ENCODE measurements around the gene IL1A.

IL1A gene

GRCh38 chr2:112756207-112756606 lies 28.1 kb downstream of the IL1A start:
- Histone ChIP-seq H3K36me3 (ENCODE audit: insufficient read depth, low read length) (peaks cover 94% of the 10 kb centered on the region), H3K4me3 (ENCODE audit: low read depth, low read length, poor library complexity, severe bottlenecking) (no peak overlapping the region), H3K4me1 (ENCODE audit: insufficient read depth, low read length, severe bottlenecking) (no peaks in the 10 kb centered on the region), H3K27ac (ENCODE audit: low read depth, low read length, poor library complexity, severe bottlenecking) (no peak overlapping the region), H3K27me3 (ENCODE audit: insufficient read depth, low read length) (no peaks in the 10 kb centered on the region), H3K4me2 (ENCODE audit: low read length) (no peak overlapping the region), H3K9me3 (ENCODE audit: low read length) (no peaks in the 10 kb centered on the region), H4K20me1 (ENCODE audit: insufficient read depth, low read length) (no peaks in the 10 kb centered on the region), H3K79me2 (ENCODE audit: insufficient read depth, low read length) (no peaks in the 10 kb centered on the region), H3K9ac (ENCODE audit: low read length) (no peak overlapping the region), H2AFZ (ENCODE audit: low read length) (no peak overlapping the region), H3F3A (ENCODE audit: insufficient read depth, low read length) (no peaks in the 10 kb centered on the region), H3K9me2 (ENCODE audit: low read depth, low read length) (no peaks in the 10 kb centered on the region)
- TF ChIP-seq, protein P1, sequence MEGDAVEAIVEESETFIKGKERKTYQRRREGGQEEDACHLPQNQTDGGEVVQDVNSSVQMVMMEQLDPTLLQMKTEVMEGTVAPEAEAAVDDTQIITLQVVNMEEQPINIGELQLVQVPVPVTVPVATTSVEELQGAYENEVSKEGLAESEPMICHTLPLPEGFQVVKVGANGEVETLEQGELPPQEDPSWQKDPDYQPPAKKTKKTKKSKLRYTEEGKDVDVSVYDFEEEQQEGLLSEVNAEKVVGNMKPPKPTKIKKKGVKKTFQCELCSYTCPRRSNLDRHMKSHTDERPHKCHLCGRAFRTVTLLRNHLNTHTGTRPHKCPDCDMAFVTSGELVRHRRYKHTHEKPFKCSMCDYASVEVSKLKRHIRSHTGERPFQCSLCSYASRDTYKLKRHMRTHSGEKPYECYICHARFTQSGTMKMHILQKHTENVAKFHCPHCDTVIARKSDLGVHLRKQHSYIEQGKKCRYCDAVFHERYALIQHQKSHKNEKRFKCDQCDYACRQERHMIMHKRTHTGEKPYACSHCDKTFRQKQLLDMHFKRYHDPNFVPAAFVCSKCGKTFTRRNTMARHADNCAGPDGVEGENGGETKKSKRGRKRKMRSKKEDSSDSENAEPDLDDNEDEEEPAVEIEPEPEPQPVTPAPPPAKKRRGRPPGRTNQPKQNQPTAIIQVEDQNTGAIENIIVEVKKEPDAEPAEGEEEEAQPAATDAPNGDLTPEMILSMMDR (IDR thresholded peaks at IDR 0.05; ENCODE audit: low read length), result no peak
- no peak for TF ChIP-seq EZH2 (IDR thresholded peaks at IDR 0.05; ENCODE audit: borderline replicate concordance, low read length)

- Histone ChIP-seq H3K4me2 (ENCODE audit: low read length) (no peak overlapping the region), H3K27ac (ENCODE audit: low read depth, low read length, poor library complexity, severe bottlenecking) (no peak overlapping the region), H3K4me1 (ENCODE audit: insufficient read depth, low read length, severe bottlenecking) (no peaks in the 10 kb centered on the region), H3K79me2 (ENCODE audit: insufficient read depth, low read length) (no peaks in the 10 kb centered on the region), H3K27me3 (ENCODE audit: insufficient read depth, low read length) (no peaks in the 10 kb centered on the region), H2AFZ (ENCODE audit: low read length) (no peak overlapping the region), H3K9me2 (ENCODE audit: low read depth, low read length) (no peaks in the 10 kb centered on the region), H3K4me3 (ENCODE audit: low read depth, low read length, poor library complexity, severe bottlenecking) (no peak overlapping the region), H3F3A (ENCODE audit: insufficient read depth, low read length) (no peaks in the 10 kb centered on the region), H3K9me3 (ENCODE audit: low read length) (no peaks in the 10 kb centered on the region), H3K36me3 (ENCODE audit: insufficient read depth, low read length) (peaks cover 96% of the 10 kb centered on the region), H4K20me1 (ENCODE audit: insufficient read depth, low read length) (no peaks in the 10 kb centered on the region), H3K9ac (ENCODE audit: low read length) (no peak overlapping the region)
- TF ChIP-seq EZH2 (IDR thresholded peaks at IDR 0.05; ENCODE audit: borderline replicate concordance, low read length), result no peak
- TF ChIP-seq, protein P1 (IDR thresholded peaks at IDR 0.05; ENCODE audit: low read length), result no peak
Measured at GRCh38 chr2:112755444-112755843, 28.8 kb downstream of the IL1A start.

- TF ChIP-seq, protein P1 (IDR thresholded peaks at IDR 0.05; ENCODE audit: low read length), result no peak
- no peak for TF ChIP-seq EZH2 (IDR thresholded peaks at IDR 0.05; ENCODE audit: borderline replicate concordance, low read length)
- H2AFZ ChIP-seq (ENCODE audit: low read length), result no peak overlapping the region
- H3K9me3 ChIP-seq (ENCODE audit: low read length), result no peaks in the 10 kb centered on the region
- H4K20me1 ChIP-seq (ENCODE audit: insufficient read depth, low read length), result no peaks in the 10 kb centered on the region
- H3K4me2 ChIP-seq (ENCODE audit: low read length), result no peak overlapping the region
- H3K4me3 ChIP-seq (ENCODE audit: low read depth, low read length, poor library complexity, severe bottlenecking), result no peak overlapping the region
- no peaks in the 10 kb centered on the region for H3K4me1 ChIP-seq (ENCODE audit: insufficient read depth, low read length, severe bottlenecking)
- no peaks in the 10 kb centered on the region for H3F3A ChIP-seq (ENCODE audit: insufficient read depth, low read length)
- peaks cover 93% of the 10 kb centered on the region for H3K36me3 ChIP-seq (ENCODE audit: insufficient read depth, low read length)
- H3K79me2 ChIP-seq (ENCODE audit: insufficient read depth, low read length), result no peaks in the 10 kb centered on the region
- no peak overlapping the region for H3K9ac ChIP-seq (ENCODE audit: low read length)
- H3K27ac ChIP-seq (ENCODE audit: low read depth, low read length, poor library complexity, severe bottlenecking), result no peak overlapping the region
- no peaks in the 10 kb centered on the region for H3K27me3 ChIP-seq (ENCODE audit: insufficient read depth, low read length)
- H3K9me2 ChIP-seq (ENCODE audit: low read depth, low read length), result no peaks in the 10 kb centered on the region
Measured at GRCh38 chr2:112754564-112754963, 29.7 kb downstream of the IL1A start.

All from OCI-LY1 (cell line).